ENCODE results near the gene FXYD3.

DNA sequence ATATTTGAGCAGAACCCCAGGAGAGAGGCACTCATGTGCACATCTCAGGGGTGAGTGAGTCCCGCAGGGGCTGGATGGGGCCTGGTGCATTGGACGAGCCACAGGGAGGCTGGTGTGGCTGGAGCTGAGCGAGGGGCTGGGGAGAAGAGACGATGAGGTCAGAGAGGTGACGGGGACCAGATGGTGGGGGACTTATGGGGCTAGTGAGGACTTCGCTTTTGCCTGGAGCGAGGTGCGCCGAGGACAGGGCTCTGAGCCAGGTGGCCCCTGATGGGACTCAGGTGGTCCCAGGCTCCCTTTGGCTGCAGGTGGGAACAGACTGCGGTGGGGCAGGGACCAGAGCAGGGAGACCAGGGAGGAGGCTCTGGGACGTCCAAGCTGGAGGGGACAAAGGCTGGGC lies 6.9 kb upstream of the FXYD3 start:
- TF ChIP-seq, protein P1, sequence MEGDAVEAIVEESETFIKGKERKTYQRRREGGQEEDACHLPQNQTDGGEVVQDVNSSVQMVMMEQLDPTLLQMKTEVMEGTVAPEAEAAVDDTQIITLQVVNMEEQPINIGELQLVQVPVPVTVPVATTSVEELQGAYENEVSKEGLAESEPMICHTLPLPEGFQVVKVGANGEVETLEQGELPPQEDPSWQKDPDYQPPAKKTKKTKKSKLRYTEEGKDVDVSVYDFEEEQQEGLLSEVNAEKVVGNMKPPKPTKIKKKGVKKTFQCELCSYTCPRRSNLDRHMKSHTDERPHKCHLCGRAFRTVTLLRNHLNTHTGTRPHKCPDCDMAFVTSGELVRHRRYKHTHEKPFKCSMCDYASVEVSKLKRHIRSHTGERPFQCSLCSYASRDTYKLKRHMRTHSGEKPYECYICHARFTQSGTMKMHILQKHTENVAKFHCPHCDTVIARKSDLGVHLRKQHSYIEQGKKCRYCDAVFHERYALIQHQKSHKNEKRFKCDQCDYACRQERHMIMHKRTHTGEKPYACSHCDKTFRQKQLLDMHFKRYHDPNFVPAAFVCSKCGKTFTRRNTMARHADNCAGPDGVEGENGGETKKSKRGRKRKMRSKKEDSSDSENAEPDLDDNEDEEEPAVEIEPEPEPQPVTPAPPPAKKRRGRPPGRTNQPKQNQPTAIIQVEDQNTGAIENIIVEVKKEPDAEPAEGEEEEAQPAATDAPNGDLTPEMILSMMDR (IDR thresholded peaks at IDR 0.05) = no peak
- TF ChIP-seq POLR2A (IDR thresholded peaks at IDR 0.05) = no peak

Measured in esophagus squamous epithelium (tissue), 4 donors.